ENCODE measurements around the gene CLASP1.

The CLASP1 gene

GRCh38 chr2:121536850-121537557, 112.3 kb downstream of the CLASP1 start:
- H3K4me3 ChIP-seq (ENCODE audit: low read depth, low read length), result no peak overlapping the region
- TF ChIP-seq CTCF (conservative IDR thresholded peaks at IDR 0.05; ENCODE audit: low read depth, low read length), result no peak
- DNase-seq (ENCODE audit: low read depth), result no peak

- no peak for TF ChIP-seq CTCF (conservative IDR thresholded peaks at IDR 0.05; ENCODE audit: low read depth, low read length)
- DNase-seq (ENCODE audit: low read depth), result no peak
- H3K4me3 ChIP-seq (ENCODE audit: low read depth, low read length), result no peak overlapping the region
Measured at GRCh38 chr2:121536347-121536746, 112.9 kb downstream of the CLASP1 start.

- TF ChIP-seq CTCF (conservative IDR thresholded peaks at IDR 0.05; ENCODE audit: low read depth, low read length), result no peak
- no peak overlapping the region for H3K4me3 ChIP-seq (ENCODE audit: low read depth, low read length)
Measured at GRCh38 chr2:121534007-121534406, 115.3 kb downstream of the CLASP1 start.

GRCh38 chr2:121532894-121533293, 116.4 kb downstream of the CLASP1 start:
- H3K4me3 ChIP-seq (ENCODE audit: low read depth, low read length), result no peak overlapping the region
- no peak for TF ChIP-seq CTCF (conservative IDR thresholded peaks at IDR 0.05; ENCODE audit: low read depth, low read length)

More at GRCh38 chr2:121534007-121534406, 115.3 kb downstream of the CLASP1 start:
- no peak for DNase-seq (ENCODE audit: low read depth)

GRCh38 chr2:121532347-121532766, 116.9 kb downstream of the CLASP1 start:
- TF ChIP-seq CTCF (conservative IDR thresholded peaks at IDR 0.05; ENCODE audit: low read depth, low read length), result no peak
- DNase-seq (ENCODE audit: low read depth), result peak; percentile 68
- no peak overlapping the region for H3K4me3 ChIP-seq (ENCODE audit: low read depth, low read length)

More at GRCh38 chr2:121532894-121533293, 116.4 kb downstream of the CLASP1 start:
- no peak for DNase-seq (ENCODE audit: low read depth)

- no peak for TF ChIP-seq CTCF (conservative IDR thresholded peaks at IDR 0.05; ENCODE audit: low read depth, low read length)
- DNase-seq (ENCODE audit: low read depth), result peak; percentile 81
- H3K4me3 ChIP-seq (ENCODE audit: low read depth, low read length), result peak overlapping the region; percentile 78
Measured at GRCh38 chr2:121530212-121530705, 119.0 kb downstream of the CLASP1 start.

All from choroid plexus epithelial cell (primary cell).